GM12801 (cell line): ENCODE results near the gene ADD3.

Experiments
- CTCF ChIP-seq: IDR thresholded peaks from one replicate; pipeline ENCODE4 v1.5.1; 2011; ENCODE audit warnings: control low read depth; ENCODE audit not compliant: insufficient read length; ENCODE audit errors: extremely low read depth

The ADD3 gene

DNA sequence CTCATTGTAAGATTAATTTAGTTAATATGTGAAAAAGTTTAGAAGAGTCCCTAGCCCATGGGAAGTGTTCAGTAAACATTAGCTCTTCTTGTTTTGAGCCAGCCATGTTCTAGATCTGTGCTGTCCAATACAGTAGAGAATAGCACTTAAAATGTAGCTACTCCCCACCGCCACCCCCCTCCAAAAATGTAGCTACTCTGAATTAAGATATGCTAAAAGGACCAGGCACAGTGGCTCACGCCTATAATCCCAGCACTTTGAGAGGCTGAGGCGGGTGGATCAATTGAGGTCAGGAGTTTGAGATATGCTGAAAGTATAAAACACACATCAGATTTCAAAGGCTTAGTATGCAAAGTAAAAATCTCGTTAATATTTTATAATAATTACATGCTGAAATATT lies 152.3 kb downstream of the ADD3 start:
- no peak for TF ChIP-seq CTCF

GRCh38 chr10:110160522-110160921 lies 152.7 kb downstream of the ADD3 start:
- TF ChIP-seq CTCF, result no peak

- no peak for TF ChIP-seq CTCF
Observed at GRCh38 chr10:110162741-110163145, 155.0 kb downstream of the ADD3 start.

GRCh38 chr10:110163192-110163773 lies 155.5 kb downstream of the ADD3 start:
- TF ChIP-seq CTCF, result no peak

- no peak for TF ChIP-seq CTCF
Observed at GRCh38 chr10:110163841-110164240, 156.1 kb downstream of the ADD3 start.

DNA sequence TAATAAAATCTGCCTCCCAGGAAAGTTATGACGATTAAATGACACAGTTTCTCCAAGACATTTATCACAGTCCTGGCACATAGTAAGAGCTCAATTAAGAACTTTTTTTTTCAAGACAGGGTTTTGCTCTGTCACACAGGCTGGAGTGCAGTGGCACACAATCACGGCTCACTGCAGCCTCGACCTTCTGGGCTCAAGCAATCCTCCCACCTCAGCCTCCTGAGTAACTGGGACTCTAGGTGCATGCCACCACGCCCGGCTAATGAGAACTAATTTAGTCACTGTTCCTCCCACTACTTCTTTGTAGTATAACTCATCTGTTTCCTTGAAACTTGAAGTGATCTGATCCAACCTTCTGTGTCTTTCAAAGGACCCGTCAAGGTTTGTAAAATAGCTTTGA lies 157.5 kb downstream of the ADD3 start:
- no peak for TF ChIP-seq CTCF

- no peak for TF ChIP-seq CTCF
Observed at GRCh38 chr10:110167149-110167548, 159.4 kb downstream of the ADD3 start.
